Measurements from ENCODE around the gene KRTAP12-1. TPM values are rescaled to one million over a fixed set of nuclear protein-coding genes. Genes with fewer than 3 reads are reported as not detected.

Gene KRTAP12-1
- not detected in 2 replicates for total RNA-seq (ENCODE audit: low replicate concordance)
- long read RNA-seq = 0 reads

- no peaks in the 10 kb centered on the region for H3K36me3 Mint-ChIP-seq
- H3K27ac Mint-ChIP-seq = no peak within 1 kb of the TSS
- H3K9me3 Mint-ChIP-seq = no peaks in the 10 kb centered on the region
- H3K27me3 Mint-ChIP-seq = peaks cover 54% of the 10 kb centered on the region
- no peak for DNase-seq (ENCODE audit: extremely low spot score, unreplicated experiment)
- no peak for TF ChIP-seq CTCF (conservative IDR thresholded peaks at IDR 0.05)
- H3K4me3 Mint-ChIP-seq = no peak within 1 kb of the TSS
- H3K4me1 Mint-ChIP-seq (ENCODE audit: unreplicated experiment) = peaks cover 7% of the 10 kb centered on the region
These were observed at the start of gene KRTAP12-1 for GRCh38 chr21:44681861-44682579. Gene KRTAP12-1 (minus strand): TSS chr21:44682163. CDS start chr21:44682123, 40 bp downstream.

- Mint-ChIP-seq H3K4me1 (ENCODE audit: unreplicated experiment) (peaks cover under 1% of the 10 kb centered on the region), H3K36me3 (no peaks in the 10 kb centered on the region), H3K27ac (no peak overlapping the region), H3K27me3 (peaks cover 25% of the 10 kb centered on the region), H3K4me3 (no peak overlapping the region), H3K9me3 (no peaks in the 10 kb centered on the region)
- peak; percentile 7 for DNase-seq (ENCODE audit: extremely low spot score, unreplicated experiment)
- TF ChIP-seq CTCF (conservative IDR thresholded peaks at IDR 0.05) = no peak
These were observed 49.1 kb upstream of the KRTAP12-1 start for GRCh38 chr21:44730951-44731579.

GRCh38 chr21:44730028-44730395 lies 48.0 kb upstream of the KRTAP12-1 start:
- H3K27ac Mint-ChIP-seq = no peak overlapping the region
- peaks cover 30% of the 10 kb centered on the region for H3K27me3 Mint-ChIP-seq
- no peak for TF ChIP-seq CTCF (conservative IDR thresholded peaks at IDR 0.05)
- H3K4me3 Mint-ChIP-seq = no peak overlapping the region
- no peaks in the 10 kb centered on the region for H3K4me1 Mint-ChIP-seq (ENCODE audit: unreplicated experiment)
- no peaks in the 10 kb centered on the region for H3K9me3 Mint-ChIP-seq
- DNase-seq (ENCODE audit: extremely low spot score, unreplicated experiment) = no peak
- no peaks in the 10 kb centered on the region for H3K36me3 Mint-ChIP-seq

GRCh38 chr21:44729336-44730027 lies 47.5 kb upstream of the KRTAP12-1 start:
- DNase-seq (ENCODE audit: extremely low spot score, unreplicated experiment) = peak; percentile 55
- no peak overlapping the region for H3K4me3 Mint-ChIP-seq
- no peaks in the 10 kb centered on the region for H3K9me3 Mint-ChIP-seq
- no peaks in the 10 kb centered on the region for H3K4me1 Mint-ChIP-seq (ENCODE audit: unreplicated experiment)
- H3K36me3 Mint-ChIP-seq = no peaks in the 10 kb centered on the region
- no peak overlapping the region for H3K27ac Mint-ChIP-seq
- peaks cover 30% of the 10 kb centered on the region for H3K27me3 Mint-ChIP-seq
- TF ChIP-seq CTCF (conservative IDR thresholded peaks at IDR 0.05) = no peak

GRCh38 chr21:44728716-44729115 lies 46.8 kb upstream of the KRTAP12-1 start:
- no peaks in the 10 kb centered on the region for H3K4me1 Mint-ChIP-seq (ENCODE audit: unreplicated experiment)
- H3K9me3 Mint-ChIP-seq = no peaks in the 10 kb centered on the region
- no peak for TF ChIP-seq CTCF (conservative IDR thresholded peaks at IDR 0.05)
- no peak overlapping the region for H3K4me3 Mint-ChIP-seq
- peaks cover 34% of the 10 kb centered on the region for H3K27me3 Mint-ChIP-seq
- no peak overlapping the region for H3K27ac Mint-ChIP-seq
- DNase-seq (ENCODE audit: extremely low spot score, unreplicated experiment) = peak; percentile 32
- H3K36me3 Mint-ChIP-seq = no peaks in the 10 kb centered on the region

All from type B pancreatic cell (in vitro differentiated cells).